Mammary epithelial cell (primary cell): ENCODE measurements around the gene KRTAP9-8.

Experiments used
- CTCF ChIP-seq, 2 donors: IDR thresholded peaks in 1 of 2; conservative IDR thresholded peaks in 1 of 2; 2 replicates each; pipeline ENCODE4 v1.5.1; 2011 to 2012; ENCODE audit warnings: inconsistent platforms in 2 of 2, low read length in 2 of 2, mild to moderate bottlenecking in 2 of 2, control low read depth in 1 of 2, low read depth in 1 of 2; ENCODE audit not compliant: insufficient read depth in 1 of 2; ENCODE audit errors: extremely low read depth in 1 of 2
- EZH2 ChIP-seq: IDR thresholded peaks from 2 replicates; pipeline ENCODE4 v1.6.1; 2012; ENCODE audit warnings: low read length, inconsistent platforms, borderline replicate concordance

GRCh38 chr17:41271858-41272257 lies 34.1 kb downstream of the KRTAP9-8 start:
- no peak for TF ChIP-seq CTCF (conservative IDR thresholded peaks at IDR 0.05 in 1 of 2, IDR thresholded peaks at IDR 0.05 in 1 of 2; ENCODE audit: extremely low read depth in 1 of 2, insufficient read depth in 1 of 2, low read depth in 1 of 2, low read length in 2 of 2)
- TF ChIP-seq EZH2 = no peak
